GM18873 (cell line): Measurements from ENCODE around the gene KNSTRN.

Source experiments
- ATAC-seq: cut with Tn5 transposase; IDR thresholded peaks from one replicate; pipeline ENCODE4 v1.9.1; 2021; ENCODE audit warnings: mild to moderate bottlenecking, moderate library complexity, moderate number of reproducible peaks; ENCODE audit not compliant: unreplicated experiment, low FRiP score

KNSTRN gene

GRCh38 chr15:40392986-40393948, 10.7 kb downstream of the KNSTRN start:
- ATAC-seq = no peak

GRCh38 chr15:40397688-40398412, 15.3 kb downstream of the KNSTRN start:
- ATAC-seq = no peak

- ATAC-seq = peak; percentile 80
Measured at GRCh38 chr15:40398413-40398873, 15.9 kb downstream of the KNSTRN start.

- ATAC-seq = no peak
Measured at GRCh38 chr15:40399370-40399769, 16.8 kb downstream of the KNSTRN start.

GRCh38 chr15:40405501-40406381, 23.2 kb downstream of the KNSTRN start, which contains the start of gene IVD:
Gene IVD, plus strand, starts transcription at chr15:40405795. Its CDS starts 33 bp downstream, at chr15:40405828.
- peak; percentile 73 for ATAC-seq

- no peak for ATAC-seq
Measured at GRCh38 chr15:40407330-40407990, 24.9 kb downstream of the KNSTRN start.

GRCh38 chr15:40409366-40409765, 26.8 kb downstream of the KNSTRN start:
- no peak for ATAC-seq

- no peak for ATAC-seq
Measured at GRCh38 chr15:40410476-40410875, 28.0 kb downstream of the KNSTRN start.

- no peak for ATAC-seq
Measured at GRCh38 chr15:40412095-40412759, 29.7 kb downstream of the KNSTRN start.

- ATAC-seq = no peak
Measured at GRCh38 chr15:40413036-40413435, 30.5 kb downstream of the KNSTRN start.

- ATAC-seq = no peak
Measured at GRCh38 chr15:40414816-40415215, 32.3 kb downstream of the KNSTRN start.

GRCh38 chr15:40415226-40415625, 32.7 kb downstream of the KNSTRN start:
- ATAC-seq = no peak

GRCh38 chr15:40416056-40416455, 33.5 kb downstream of the KNSTRN start:
- ATAC-seq = no peak

- ATAC-seq = no peak
Measured at GRCh38 chr15:40418126-40418525, 35.6 kb downstream of the KNSTRN start.

GRCh38 chr15:40420071-40420713, 37.7 kb downstream of the KNSTRN start:
- ATAC-seq = no peak

- ATAC-seq = no peak
Measured at GRCh38 chr15:40420793-40421192, 38.3 kb downstream of the KNSTRN start.

- no peak for ATAC-seq
Measured at GRCh38 chr15:40421246-40422157, 39.0 kb downstream of the KNSTRN start.
